ENCODE measurements around the gene ATP4A. TPM values are rescaled to one million over a fixed set of nuclear protein-coding genes. Genes with fewer than 3 reads are reported as not detected.

Gene ATP4A
- total RNA-seq, 1 experiment from 2014 or later = 0.37 TPM

Other genes starting within 250 kb of the ATP4A start
- 454 and 602 TPM in 2 replicates for gene CD22, start 234.5 kb downstream of the ATP4A start, total RNA-seq (2014; rRNA removed; shearing (Covaris generic); ENCODE audit: low replicate concordance)
- gene FFAR1, start 215.8 kb downstream of the ATP4A start, total RNA-seq (2014; rRNA removed; shearing (Covaris generic); ENCODE audit: low replicate concordance) = 0.34 and 2.0 TPM in 2 replicates
- gene FFAR3, start 205.2 kb downstream of the ATP4A start, total RNA-seq (2014; rRNA removed; shearing (Covaris generic); ENCODE audit: low replicate concordance) = not detected in 2 replicates
- not detected in 2 replicates for gene GPR42, start 192.6 kb downstream of the ATP4A start, total RNA-seq (2014; rRNA removed; shearing (Covaris generic); ENCODE audit: low replicate concordance)
- not detected in 2 replicates for gene FFAR2, start 115.4 kb downstream of the ATP4A start, total RNA-seq (2014; rRNA removed; shearing (Covaris generic); ENCODE audit: low replicate concordance)
- gene KRTDAP, start 73.2 kb downstream of the ATP4A start, total RNA-seq (2014; rRNA removed; shearing (Covaris generic); ENCODE audit: low replicate concordance) = not detected in 2 replicates
- 5.0 and 9.3 TPM in 2 replicates for gene DMKN, start 50.0 kb downstream of the ATP4A start, total RNA-seq (2014; rRNA removed; shearing (Covaris generic); ENCODE audit: low replicate concordance)
- 0.25 TPM in 1 of 2 replicates, not detected in the other for gene SBSN, start 35.3 kb downstream of the ATP4A start, total RNA-seq (2014; rRNA removed; shearing (Covaris generic); ENCODE audit: low replicate concordance)
- not detected in 2 replicates for gene GAPDHS, start 30.2 kb downstream of the ATP4A start, total RNA-seq (2014; rRNA removed; shearing (Covaris generic); ENCODE audit: low replicate concordance)
- 125 and 126 TPM in 2 replicates for gene TMEM147, start 18.0 kb downstream of the ATP4A start, total RNA-seq (2014; rRNA removed; shearing (Covaris generic); ENCODE audit: low replicate concordance)
- gene PMIS2, start 22.5 kb upstream of the ATP4A start, total RNA-seq (2014; rRNA removed; shearing (Covaris generic); ENCODE audit: low replicate concordance) = not detected in 2 replicates
- gene HAUS5, start 49.1 kb upstream of the ATP4A start, total RNA-seq (2014; rRNA removed; shearing (Covaris generic); ENCODE audit: low replicate concordance) = 12.5 and 26.2 TPM in 2 replicates
- gene RBM42, start 65.4 kb upstream of the ATP4A start, total RNA-seq (2014; rRNA removed; shearing (Covaris generic); ENCODE audit: low replicate concordance) = 36.9 and 82.1 TPM in 2 replicates
- 0.54 and 0.75 TPM in 2 replicates for gene ETV2, start 78.1 kb upstream of the ATP4A start, total RNA-seq (2014; rRNA removed; shearing (Covaris generic); ENCODE audit: low replicate concordance)
- gene COX6B1, start 84.7 kb upstream of the ATP4A start, total RNA-seq (2014; rRNA removed; shearing (Covaris generic); ENCODE audit: low replicate concordance) = 445 and 611 TPM in 2 replicates
- gene UPK1A, start 102.9 kb upstream of the ATP4A start, total RNA-seq (2014; rRNA removed; shearing (Covaris generic); ENCODE audit: low replicate concordance) = not detected in 2 replicates
- gene ZBTB32, start 140.9 kb upstream of the ATP4A start, total RNA-seq (2014; rRNA removed; shearing (Covaris generic); ENCODE audit: low replicate concordance) = not detected in 2 replicates
- 15.3 and 21.4 TPM in 2 replicates for gene KMT2B, start 154.3 kb upstream of the ATP4A start, total RNA-seq (2014; rRNA removed; shearing (Covaris generic); ENCODE audit: low replicate concordance)
- 1.5 and 15.2 TPM in 2 replicates for gene IGFLR1, start 178.8 kb upstream of the ATP4A start, total RNA-seq (2014; rRNA removed; shearing (Covaris generic); ENCODE audit: low replicate concordance)
- 31.7 and 50.4 TPM in 2 replicates for gene U2AF1L4, start 181.8 kb upstream of the ATP4A start, total RNA-seq (2014; rRNA removed; shearing (Covaris generic); ENCODE audit: low replicate concordance)
- 47.7 and 112 TPM in 2 replicates for gene PSENEN, start 182.0 kb upstream of the ATP4A start, total RNA-seq (2014; rRNA removed; shearing (Covaris generic); ENCODE audit: low replicate concordance)
- gene LIN37, start 184.9 kb upstream of the ATP4A start, total RNA-seq (2014; rRNA removed; shearing (Covaris generic); ENCODE audit: low replicate concordance) = 5.9 and 12.4 TPM in 2 replicates
- gene HSPB6, start 193.4 kb upstream of the ATP4A start, total RNA-seq (2014; rRNA removed; shearing (Covaris generic); ENCODE audit: low replicate concordance) = 0.18 and 1.5 TPM in 2 replicates
- gene PROSER3, start 194.5 kb upstream of the ATP4A start, total RNA-seq (2014; rRNA removed; shearing (Covaris generic); ENCODE audit: low replicate concordance) = 16.6 and 17.5 TPM in 2 replicates
- 5.8 and 12.3 TPM in 2 replicates for gene ARHGAP33, start 211.9 kb upstream of the ATP4A start, total RNA-seq (2014; rRNA removed; shearing (Covaris generic); ENCODE audit: low replicate concordance)
- not detected in 2 replicates for gene PRODH2, start 249.2 kb upstream of the ATP4A start, total RNA-seq (2014; rRNA removed; shearing (Covaris generic); ENCODE audit: low replicate concordance)

All from Karpas-422 (cell line).